HCT116 (cell line): ENCODE data around the gene ADCK1. TPM values are rescaled to one million over a fixed set of nuclear protein-coding genes. Genes with fewer than 3 reads are reported as not detected.

Experiments used
- ATAC-seq: fragments of 200-7000 bp; cut with Tn5 transposase; 2 replicates; pipeline ENCODE4 v1.9.1; 2020; ENCODE audit warnings: mild to moderate bottlenecking, moderate library complexity
- BruUV-seq: library from RNA; stranded (reverse); fragments of 400-500 nt; replicated peaks from 2 replicates; lab custom pipeline; 2021; lab: Mats Ljungman, UMichigan
- CTCF ChIA-PET: fragments of 300-600 bp; sonication (Branson Sonifier 250); formaldehyde crosslinking; loops from one replicate; lab custom pipeline; 2021; ENCODE audit warnings: antibody characterized with exemption; lab: Charles Lee
- POLR2A ChIA-PET: fragments of 300-600, 350-600 bp; sonication (Branson Sonifier 250); formaldehyde crosslinking; loops from one replicate; lab custom pipeline; 2021; ENCODE audit warnings: antibody characterized with exemption; lab: Charles Lee
- RAD21 ChIA-PET, 2 experiments: fragments of 300-600 bp; sonication (Branson Sonifier 250); formaldehyde crosslinking; loops; one replicate each; lab custom pipeline; 2023; ENCODE audit warnings: low total read pairs in 2 of 2; ENCODE audit not compliant: uncharacterized antibody in 2 of 2, unreplicated experiment in 2 of 2, low non-redundant PET in 1 of 2; lab: Charles Lee
- DNase-seq: peaks from one replicate; pipeline ENCODE4 v3.0.0-alpha.2; 2010; ENCODE audit warnings: low read depth, low spot score
- H2AFZ ChIP-seq: fragments of 200-600 bp; shearing (Covaris generic), sonication (generic); 2 replicates; pipeline ENCODE4 v1.6.1; 2017; ENCODE audit warnings: low read depth, mixed run types, mixed read lengths, antibody characterized with exemption, low read length; ENCODE audit not compliant: poor library complexity, severe bottlenecking
- H3K27ac ChIP-seq: 2 replicates; pipeline ENCODE4 v1.5.1; 2012; ENCODE audit warnings: low read depth, low read length
- H3K27me3 ChIP-seq: fragments of 200-600 bp; sonication (generic); 2 replicates; pipeline ENCODE4 v1.6.1; 2016; ENCODE audit warnings: mixed run types, low read length, mixed read lengths; ENCODE audit not compliant: insufficient read depth
- H3K36me3 ChIP-seq, 2 experiments: fragments of 200-500 bp in 1 of 2; fragments of 200-600 bp in 1 of 2; sonication (Bioruptor generic) in 1 of 2; sonication (generic) in 1 of 2; 2 replicates each; pipeline versions ENCODE4 v1.5.1 to v1.6.1; 2014 to 2016; ENCODE audit warnings: low read length in 2 of 2, inconsistent platforms in 1 of 2, mixed read lengths in 1 of 2, mixed run types in 1 of 2; ENCODE audit not compliant: insufficient read depth in 2 of 2, control insufficient read depth in 1 of 2
- H3K4me1 ChIP-seq, 2 experiments: fragments of 200-600 bp in 1 of 2; sonication (generic) in 1 of 2; 2 replicates each; pipeline versions ENCODE4 v1.5.1 to v1.6.1; 2012 to 2017; ENCODE audit warnings: low read length in 2 of 2, inconsistent platforms in 1 of 2, mild to moderate bottlenecking in 1 of 2, mixed read lengths in 1 of 2, mixed run types in 1 of 2, moderate library complexity in 1 of 2; ENCODE audit not compliant: insufficient read depth in 2 of 2, control insufficient read depth in 1 of 2
- H3K4me2 ChIP-seq: fragments of 200-600 bp; sonication (generic); 2 replicates; pipeline ENCODE4 v1.6.1; 2017; ENCODE audit warnings: mixed run types, low read length, mixed read lengths
- H3K4me3 ChIP-seq, 2 experiments: fragments of 200-600 bp in 1 of 2; sonication (generic) in 1 of 2; replicated peaks in 1 of 2; 2 replicates each; pipeline ENCODE4 v1.5.1; 2011 to 2016; ENCODE audit warnings: low read length in 2 of 2, control low read depth in 1 of 2, low read depth in 1 of 2, mild to moderate bottlenecking in 1 of 2, mixed read lengths in 1 of 2, mixed run types in 1 of 2
- H3K79me2 ChIP-seq: fragments of 200-600 bp; sonication (generic); 2 replicates; pipeline ENCODE4 v1.6.1; 2017; ENCODE audit warnings: mild to moderate bottlenecking, mixed run types, low read length, moderate library complexity, mixed read lengths; ENCODE audit not compliant: insufficient read depth
- H3K9ac ChIP-seq: fragments of 200-600 bp; sonication (generic); 2 replicates; pipeline ENCODE4 v1.6.1; 2016; ENCODE audit warnings: low read length, mixed read lengths
- H3K9me2 ChIP-seq: fragments of 200-600 bp; sonication (generic), shearing (Covaris generic); 2 replicates; pipeline ENCODE4 v1.6.1; 2017; ENCODE audit warnings: mixed run types, mild to moderate bottlenecking, moderate library complexity; ENCODE audit not compliant: insufficient read depth
- H3K9me3 ChIP-seq, 2 experiments: fragments of 200-500 bp in 1 of 2; fragments of 200-600 bp in 1 of 2; sonication (Bioruptor generic) in 1 of 2; sonication (generic) in 1 of 2; 2 replicates each; pipeline ENCODE4 v1.6.1; 2014 to 2017; ENCODE audit warnings: low read length in 2 of 2, mixed read lengths in 2 of 2, inconsistent platforms in 1 of 2, low read depth in 1 of 2, mild to moderate bottlenecking in 1 of 2, mixed run types in 1 of 2, moderate library complexity in 1 of 2; ENCODE audit not compliant: control insufficient read depth in 1 of 2, insufficient read depth in 1 of 2
- H4K20me1 ChIP-seq: fragments of 200-600 bp; sonication (generic), shearing (Covaris generic); 2 replicates; pipeline ENCODE4 v1.6.1; 2017; ENCODE audit warnings: mixed run types, mild to moderate bottlenecking, moderate library complexity; ENCODE audit not compliant: insufficient read depth
- ATF3 ChIP-seq: IDR thresholded peaks from 2 replicates; pipeline ENCODE4 v1.6.1; 2012
- CEBPB ChIP-seq: IDR thresholded peaks from 2 replicates; pipeline ENCODE4 v1.6.1; 2012; ENCODE audit warnings: low read depth
- CTCF ChIP-seq, 3 experiments: fragments of 200-600 bp in 1 of 3; sonication (generic) in 1 of 3; IDR thresholded peaks in 2 of 3; conservative IDR thresholded peaks in 1 of 3; 2 replicates each; pipeline ENCODE4 v1.5.1; 2012 to 2017; ENCODE audit warnings: low read depth in 2 of 3, low read length in 2 of 3, antibody characterized with exemption in 1 of 3, borderline replicate concordance in 1 of 3, control low read depth in 1 of 3, mild to moderate bottlenecking in 1 of 3, mixed read lengths in 1 of 3, mixed run types in 1 of 3, moderate library complexity in 1 of 3; ENCODE audit not compliant: insufficient read depth in 1 of 3
- EGR1 ChIP-seq: IDR thresholded peaks from 2 replicates; pipeline ENCODE4 v1.6.1; 2012; ENCODE audit warnings: low read depth
- ELF1 ChIP-seq: IDR thresholded peaks from 2 replicates; pipeline ENCODE4 v1.6.1; 2012; ENCODE audit warnings: low read depth, borderline replicate concordance
- EZH2 ChIP-seq: fragments of 200-600 bp; sonication (generic); IDR thresholded peaks from 2 replicates; pipeline ENCODE4 v1.6.1; 2017; ENCODE audit warnings: antibody characterized with exemption, mixed run types
- EZH2phosphoT487 ChIP-seq: fragments of 200-600 bp; IDR thresholded peaks from 2 replicates; pipeline ENCODE4 v1.6.1; 2018; ENCODE audit warnings: antibody characterized with exemption, borderline replicate concordance
- JUND ChIP-seq: IDR thresholded peaks from 2 replicates; pipeline ENCODE4 v1.6.1; 2012
- MAX ChIP-seq: IDR thresholded peaks from 2 replicates; pipeline ENCODE4 v1.6.1; 2012
- POLR2A ChIP-seq: IDR thresholded peaks from 2 replicates; pipeline ENCODE4 v1.7.0; 2011; ENCODE audit warnings: borderline replicate concordance; ENCODE audit not compliant: insufficient read depth, insufficient read length; ENCODE audit errors: extremely low read depth
- POLR2AphosphoS5 ChIP-seq: IDR thresholded peaks from 2 replicates; pipeline ENCODE4 v1.6.1; 2011; ENCODE audit warnings: mild to moderate bottlenecking, low read depth, low read length, moderate library complexity
- RAD21 ChIP-seq: IDR thresholded peaks from 2 replicates; pipeline ENCODE4 v1.6.1; 2012; ENCODE audit warnings: low read depth, mild to moderate bottlenecking
- REST ChIP-seq: IDR thresholded peaks from 2 replicates; pipeline ENCODE4 v1.6.1; 2012; ENCODE audit warnings: low read depth
- SIN3A ChIP-seq: IDR thresholded peaks from 2 replicates; pipeline ENCODE4 v1.6.1; 2012; ENCODE audit warnings: low read depth
- SP1 ChIP-seq: IDR thresholded peaks from 2 replicates; pipeline ENCODE4 v1.6.1; 2012; ENCODE audit warnings: low read depth
- YY1 ChIP-seq: IDR thresholded peaks from 2 replicates; pipeline ENCODE4 v1.6.1; 2011; ENCODE audit warnings: low read length, low read depth, moderate library complexity, mild to moderate bottlenecking; ENCODE audit not compliant: insufficient replicate concordance; ENCODE audit errors: extremely low read depth
- ZBTB33 ChIP-seq: IDR thresholded peaks from 2 replicates; pipeline ENCODE4 v1.6.1; 2011; ENCODE audit warnings: mild to moderate bottlenecking, low read length, moderate library complexity; ENCODE audit not compliant: insufficient replicate concordance; ENCODE audit errors: extremely low read depth
- ZFX ChIP-seq: fragments of 450-650 bp; IDR thresholded peaks from 2 replicates; pipeline ENCODE4 v1.6.1; 2017
- intact Hi-C: fragments of 100-400 bp; cut with micrococcal nuclease; formaldehyde crosslinking; loops from 2 replicates; pipeline ENCODE4 v1.10.0; 2022
- total RNA-seq: library from RNA; stranded (reverse); gene quantifications from one replicate; pipeline ENCODE4 v1.2.1, GENCODE V29; 2021; ENCODE audit not compliant: unreplicated experiment

The ADCK1 gene
- total RNA-seq, 1 experiment from 2014 or later: 6.0 TPM

GRCh38 chr14:77864085-77864484, 64.2 kb downstream of the ADCK1 start:
- no peaks in the 10 kb centered on the region; a peak in 1 of 4 replicates for H3K4me1 ChIP-seq
- CTCF ChIA-PET: no interaction called here
- H3K9me3 ChIP-seq: no peaks in the 10 kb centered on the region
- H3K9me2 ChIP-seq: no peaks in the 10 kb centered on the region
- no peak overlapping the region for H3K4me2 ChIP-seq
- H3K27ac ChIP-seq: no peak overlapping the region
- RAD21 ChIA-PET: no interaction called here
- BruUV-seq: no TSS peak
- no peak for DNase-seq
- H3K4me3 ChIP-seq: no peak overlapping the region
- TF ChIP-seq JUND: no peak
- no peak for TF ChIP-seq RAD21
- no peak for TF ChIP-seq EZH2
- TF ChIP-seq SIN3A: no peak
- no peak for TF ChIP-seq CEBPB
- TF ChIP-seq REST: no peak
- TF ChIP-seq YY1: no peak
- TF ChIP-seq EGR1: no peak
- TF ChIP-seq ELF1: no peak
- TF ChIP-seq POLR2AphosphoS5: no peak
- TF ChIP-seq EZH2phosphoT487: no peak
- TF ChIP-seq ATF3: no peak
- no peak for TF ChIP-seq POLR2A
- no peak for TF ChIP-seq CTCF (IDR thresholded peaks at IDR 0.05 in 2 of 3, conservative IDR thresholded peaks at IDR 0.05 in 1 of 3; ENCODE audit: borderline replicate concordance in 1 of 3, insufficient read depth in 1 of 3, low read depth in 2 of 3, low read length in 2 of 3)
- TF ChIP-seq SP1: no peak
- TF ChIP-seq ZFX: no peak
- no peak for TF ChIP-seq MAX
- TF ChIP-seq ZBTB33: no peak
- no peaks in the 10 kb centered on the region for H3K79me2 ChIP-seq
- POLR2A ChIA-PET: no interaction called here
- ATAC-seq: no peak
- intact Hi-C loops: loop anchor here (5.0 to 10.0 kb wide), 2 partner anchors 703 to 831 kb away; no protein-coding TSS in a partner anchor
- H3K36me3 ChIP-seq: no peaks in the 10 kb centered on the region
- H2AFZ ChIP-seq: no peak overlapping the region
- H4K20me1 ChIP-seq: no peaks in the 10 kb centered on the region
- no peaks in the 10 kb centered on the region for H3K27me3 ChIP-seq
- no peak overlapping the region for H3K9ac ChIP-seq
